Measurements from ENCODE around the gene IBTK.
"Not testable (repeated sequence)": the region's sequence is repeated elsewhere in the genome, so short reads cannot be mapped to it uniquely, and the experiment has no call there.

Gene IBTK

DNA sequence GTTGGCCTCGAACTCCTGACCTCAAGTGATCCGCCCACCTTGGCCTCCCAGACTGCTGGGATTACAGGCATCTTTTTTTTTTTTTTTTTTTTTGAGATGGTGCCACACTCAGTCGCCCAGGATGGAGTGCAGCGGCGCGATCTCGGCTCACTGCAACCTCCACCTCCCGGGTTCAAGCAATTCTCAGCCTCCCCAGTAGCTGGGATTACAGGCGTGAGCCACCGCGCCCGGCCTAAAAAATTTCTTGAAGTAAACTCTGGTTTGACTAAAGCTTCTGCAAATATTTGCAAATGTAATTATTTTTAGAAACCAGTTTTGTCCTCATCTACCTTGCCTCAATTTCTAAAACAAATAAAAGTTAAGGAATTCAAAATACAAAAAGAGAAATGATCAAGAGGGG lies 1.2 kb downstream of the IBTK start:
- DNase-seq (ENCODE audit: low read depth in 2 of 2) = no peak

GRCh38 chr6:82245376-82245775 lies 2.2 kb downstream of the IBTK start:
- DNase-seq (ENCODE audit: low read depth in 2 of 2) = no peak

- DNase-seq (ENCODE audit: low read depth in 2 of 2) = no peak
Measured at GRCh38 chr6:82243884-82244283, 3.7 kb downstream of the IBTK start.

- no peak for DNase-seq (ENCODE audit: low read depth in 2 of 2)
Measured at GRCh38 chr6:82240186-82240585, 7.4 kb downstream of the IBTK start.

DNA sequence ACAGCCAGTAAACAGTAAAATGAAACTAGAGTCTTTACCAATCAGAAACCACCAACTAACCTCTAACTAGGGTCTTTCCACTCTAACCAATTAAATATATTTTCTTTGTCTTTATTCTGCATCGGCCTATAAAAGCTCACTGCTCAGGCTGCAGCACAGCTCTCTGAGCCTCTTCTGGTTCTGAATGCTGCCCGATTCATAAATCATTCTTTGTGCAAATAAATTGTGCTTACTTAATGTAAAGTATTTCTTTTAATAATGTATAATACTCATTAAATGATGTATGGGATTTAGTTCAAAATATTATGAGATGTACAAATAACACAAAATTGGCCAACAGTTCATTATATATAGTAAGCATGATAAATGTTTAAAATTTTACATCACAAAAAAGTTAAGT lies 7.9 kb downstream of the IBTK start:
- no peak for DNase-seq (ENCODE audit: low read depth in 2 of 2)

DNA sequence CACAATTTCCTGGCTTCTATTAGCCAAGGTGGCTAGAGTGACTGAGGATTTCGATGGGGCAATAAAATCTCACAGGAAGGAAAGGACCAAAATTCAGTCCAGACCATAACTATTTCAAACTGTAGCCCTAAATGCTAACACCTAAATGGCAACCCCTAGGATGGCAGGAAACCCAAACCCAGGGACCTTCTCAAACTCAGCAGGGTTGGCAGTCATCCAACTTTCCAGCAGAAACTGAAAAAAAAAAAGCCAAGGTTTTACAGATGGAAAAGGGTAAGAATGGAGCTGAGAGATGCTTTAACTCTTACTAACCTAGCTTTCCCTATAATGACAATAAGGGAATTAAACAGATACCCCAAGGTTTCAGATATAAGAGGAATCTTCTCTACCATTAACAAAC lies 10.5 kb downstream of the IBTK start:
- DNase-seq (ENCODE audit: low read depth in 2 of 2) = no peak

GRCh38 chr6:82227770-82228169 lies 19.8 kb downstream of the IBTK start:
- no peak for DNase-seq (ENCODE audit: low read depth in 2 of 2)

GRCh38 chr6:82220167-82220566 lies 27.4 kb downstream of the IBTK start:
- no peak for DNase-seq (ENCODE audit: low read depth in 2 of 2)

GRCh38 chr6:82217018-82217586 lies 30.4 kb downstream of the IBTK start:
- DNase-seq (ENCODE audit: low read depth in 2 of 2) = no peak

GRCh38 chr6:82216549-82216948 lies 31.0 kb downstream of the IBTK start:
- DNase-seq (ENCODE audit: low read depth in 2 of 2) = no peak

- DNase-seq (ENCODE audit: low read depth in 2 of 2) = no peak
Measured at GRCh38 chr6:82211326-82211725, 36.2 kb downstream of the IBTK start.

DNA sequence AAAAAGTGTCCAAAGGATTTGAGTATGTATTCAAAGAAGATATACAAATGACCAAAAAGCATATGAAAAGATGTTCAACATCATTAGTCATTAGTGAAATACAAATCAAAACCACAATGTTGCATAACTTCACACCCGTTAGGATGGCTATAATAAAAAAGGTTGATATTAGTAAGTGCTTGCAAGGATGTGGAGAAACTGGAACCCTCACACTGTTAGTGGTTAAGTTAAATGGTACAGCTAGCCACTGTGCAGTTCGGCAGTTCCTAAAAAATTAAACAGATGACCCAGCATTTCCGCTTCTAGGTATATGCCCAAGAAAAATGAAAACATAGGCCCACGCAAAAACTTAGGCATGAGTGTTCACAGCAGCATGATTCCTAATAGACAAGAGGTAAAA lies 38.6 kb downstream of the IBTK start:
- no peak for DNase-seq (ENCODE audit: low read depth in 2 of 2)

- no peak for DNase-seq (ENCODE audit: low read depth in 2 of 2)
Measured at GRCh38 chr6:82205930-82206392, 41.6 kb downstream of the IBTK start.

DNA sequence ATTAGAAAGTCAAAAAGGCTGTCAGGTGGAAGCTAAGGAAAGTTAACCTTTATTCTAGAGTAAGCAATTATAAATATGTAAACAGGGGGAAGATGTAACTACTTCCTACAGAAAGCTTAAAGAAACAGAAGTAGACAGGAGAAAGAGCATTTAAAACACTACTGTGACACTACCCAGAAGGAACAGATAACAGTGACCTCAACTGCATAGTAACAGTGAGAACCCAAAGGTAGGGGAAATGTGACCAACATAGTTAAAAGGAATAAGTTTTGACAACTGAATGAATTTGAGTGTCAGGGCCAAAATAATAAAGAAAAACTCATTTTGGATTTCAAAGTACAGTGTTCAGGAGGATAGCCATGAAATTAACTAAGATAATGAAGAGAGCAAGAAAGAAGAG lies 43.5 kb downstream of the IBTK start:
- DNase-seq (ENCODE audit: low read depth in 2 of 2) = no peak

DNA sequence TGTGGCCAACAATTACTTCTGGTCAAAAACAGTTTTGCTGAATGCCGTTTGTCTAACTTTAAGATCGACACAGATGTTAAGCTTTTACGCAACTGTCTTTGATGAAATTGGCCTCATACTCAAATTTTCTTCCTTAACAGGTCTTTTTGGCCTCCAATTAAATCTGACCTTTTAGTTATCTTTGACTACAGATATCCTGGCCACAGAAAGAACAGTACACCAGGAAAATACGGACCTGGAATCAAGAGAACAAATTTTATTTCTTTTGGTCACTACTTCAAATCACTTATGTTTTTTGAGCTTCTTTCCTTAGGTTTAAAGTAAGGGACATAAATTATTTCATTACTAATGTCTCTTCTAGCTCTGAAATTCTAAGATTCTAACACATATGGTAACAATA lies 49.8 kb downstream of the IBTK start:
- no peak for DNase-seq (ENCODE audit: low read depth in 2 of 2)

GRCh38 chr6:82197245-82197644 lies 50.3 kb downstream of the IBTK start:
- not testable (repeated sequence) for DNase-seq (ENCODE audit: low read depth in 2 of 2)

DNA sequence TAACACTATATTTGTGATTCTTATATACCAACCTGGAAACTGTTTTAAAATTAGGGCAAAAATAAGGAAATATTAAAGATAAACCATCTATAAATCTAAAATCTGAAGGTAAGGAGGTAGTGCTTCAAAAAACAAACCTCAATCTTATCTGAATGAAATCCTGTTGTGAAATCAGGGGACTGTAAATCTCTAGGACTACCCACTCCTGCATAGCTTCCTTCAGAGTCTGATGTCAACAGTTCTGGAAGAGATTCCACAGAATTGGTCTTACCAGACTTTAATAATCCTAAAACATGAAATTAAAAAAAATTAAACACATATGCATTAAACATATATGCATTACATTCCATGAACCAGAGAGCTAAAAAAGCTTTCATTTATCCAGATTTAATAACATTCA lies 51.4 kb downstream of the IBTK start:
- no peak for DNase-seq (ENCODE audit: low read depth in 2 of 2)

GRCh38 chr6:82195619-82196018 lies 51.9 kb downstream of the IBTK start:
- no peak for DNase-seq (ENCODE audit: low read depth in 2 of 2)

- no peak for DNase-seq (ENCODE audit: low read depth in 2 of 2)
Measured at GRCh38 chr6:82185948-82186535, 61.5 kb downstream of the IBTK start.

- DNase-seq (ENCODE audit: low read depth in 2 of 2) = no peak
Measured at GRCh38 chr6:82183642-82184282, 63.8 kb downstream of the IBTK start.

GRCh38 chr6:82182756-82183155 lies 64.8 kb downstream of the IBTK start:
- DNase-seq (ENCODE audit: low read depth in 2 of 2) = no peak

DNA sequence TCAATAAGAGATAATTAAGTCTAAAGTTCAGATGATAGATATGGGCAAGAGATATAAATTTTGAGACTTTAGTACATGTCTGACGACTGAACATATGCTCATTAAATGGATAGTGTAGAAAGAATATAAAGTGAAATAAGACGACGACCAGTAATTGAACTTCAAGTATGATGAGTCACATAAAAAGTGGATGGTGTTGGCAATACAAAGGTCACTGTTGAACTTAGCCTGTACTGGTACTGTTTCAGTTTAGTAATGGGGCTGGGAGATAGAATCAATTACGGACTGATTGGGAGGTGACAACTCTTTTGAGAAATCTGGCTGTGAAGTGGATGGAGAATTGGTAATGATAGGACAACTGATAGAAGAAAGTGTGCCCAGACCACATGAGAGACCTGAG lies 68.1 kb downstream of the IBTK start:
- DNase-seq (ENCODE audit: low read depth in 2 of 2) = no peak

- DNase-seq (ENCODE audit: low read depth in 2 of 2) = no peak
Measured at GRCh38 chr6:82178759-82179112, 68.8 kb downstream of the IBTK start.

All from stimulated activated CD4-positive, alpha-beta T cell treated with anti-CD3 and anti-CD28 coated beads, Interleukin-1b, Interleukin-23, amount 100 ng/mL, for 1 hour (primary cell).